GM18867 (cell line): ENCODE data around the gene OBI1.

ENCODE experiments used
- ATAC-seq: cut with Tn5 transposase; IDR thresholded peaks from one replicate; pipeline ENCODE4 v1.9.1; 2021; ENCODE audit warnings: mild to moderate bottlenecking, moderate library complexity; ENCODE audit not compliant: unreplicated experiment

OBI1 gene

GRCh38 chr13:78604782-78605611 is 54.0 kb downstream of the OBI1 start:
- no peak for ATAC-seq

GRCh38 chr13:78603240-78603957 is 55.6 kb downstream of the OBI1 start, which contains the start of gene POU4F1:
TSS of gene POU4F1 (minus strand) at chr13:78603552. CDS start at chr13:78603326, 226 bp downstream.
- peak; percentile 91 for ATAC-seq

- ATAC-seq = peak; percentile 26
These were observed 56.3 kb downstream of the OBI1 start for GRCh38 chr13:78602561-78603239.

GRCh38 chr13:78601874-78602560 is 56.9 kb downstream of the OBI1 start:
- ATAC-seq = no peak

GRCh38 chr13:78601124-78601873 is 57.7 kb downstream of the OBI1 start:
- ATAC-seq = no peak

GRCh38 chr13:78600280-78600883 is 58.6 kb downstream of the OBI1 start:
- no peak for ATAC-seq

- no peak for ATAC-seq
These were observed 59.2 kb downstream of the OBI1 start for GRCh38 chr13:78599645-78600279.

- no peak for ATAC-seq
These were observed 59.9 kb downstream of the OBI1 start for GRCh38 chr13:78598966-78599644.

GRCh38 chr13:78598116-78598781 is 60.7 kb downstream of the OBI1 start:
- no peak for ATAC-seq

GRCh38 chr13:78597602-78597932 is 61.4 kb downstream of the OBI1 start:
- ATAC-seq = no peak

- ATAC-seq = no peak
These were observed 62.0 kb downstream of the OBI1 start for GRCh38 chr13:78596736-78597601.

GRCh38 chr13:78596399-78596735 is 62.6 kb downstream of the OBI1 start:
- peak; percentile 18 for ATAC-seq

- peak; percentile 73 for ATAC-seq
These were observed 63.2 kb downstream of the OBI1 start for GRCh38 chr13:78595495-78596398.

- ATAC-seq = no peak
These were observed 64.4 kb downstream of the OBI1 start for GRCh38 chr13:78594456-78594975.

- ATAC-seq = no peak
These were observed 65.1 kb downstream of the OBI1 start for GRCh38 chr13:78593652-78594455.
